HEK293 (cell line): ENCODE data around the gene ZNF664.

Experiments used
- CTCF ChIA-PET: fragments of 350-600 bp; formaldehyde crosslinking; extraction: SDS; loops from one replicate; lab custom pipeline; 2021; ENCODE audit warnings: antibody characterized with exemption; lab: Yijun Ruan, JAX
- POLR2A ChIA-PET: fragments of 300-600 bp; formaldehyde crosslinking; extraction: SDS; loops from one replicate; lab custom pipeline; 2020; ENCODE audit warnings: antibody characterized with exemption, inconsistent platforms; lab: Yijun Ruan, JAX
- H3K27ac ChIP-seq: fragments of 200-500 bp; sonication (Bioruptor generic); 2 replicates; pipeline ENCODE4 v1.5.1; 2014; ENCODE audit warnings: low read depth, low read length, control low read depth, inconsistent platforms; ENCODE audit errors: extremely low read depth
- H3K36me3 ChIP-seq, 2 experiments: fragments of 200-500 bp in 1 of 2; sonication (Bioruptor generic) in 1 of 2; 1 replicate in 1 of 2; 2 replicates in 1 of 2; pipeline ENCODE4 v1.5.1; 2014 to 2017; ENCODE audit warnings: inconsistent platforms in 2 of 2, low read length in 2 of 2; ENCODE audit not compliant: control insufficient read depth in 2 of 2, insufficient read depth in 1 of 2
- H3K4me1 ChIP-seq: fragments of 200-500 bp; sonication (Bioruptor generic); 2 replicates; pipeline ENCODE4 v1.5.1; 2014; ENCODE audit warnings: mild to moderate bottlenecking, low read length, inconsistent platforms; ENCODE audit not compliant: control insufficient read depth, insufficient read depth
- H3K4me3 ChIP-seq: 2 replicates; pipeline ENCODE4 v1.5.1; 2011; ENCODE audit warnings: low read depth, mild to moderate bottlenecking, control low read depth, low read length, moderate library complexity
- H3K9me3 ChIP-seq: fragments of 200-500 bp; sonication (Bioruptor generic); 2 replicates; pipeline ENCODE4 v1.5.1; 2014; ENCODE audit warnings: low read depth, low read length, inconsistent platforms; ENCODE audit not compliant: control insufficient read depth, insufficient read depth
- FEZF1 ChIP-seq: fragments of 450-650 bp; formaldehyde crosslinking; IDR thresholded peaks from 2 replicates; pipeline ENCODE4 v1.5.1; 2016; ENCODE audit warnings: missing biosample characterization, missing genetic modification characterization
- HOXC10 ChIP-seq: sonication (generic); formaldehyde crosslinking; IDR thresholded peaks from 2 replicates; pipeline ENCODE4 v1.8.1; 2023; ENCODE audit warnings: mild to moderate bottlenecking, missing genetic modification reagents
- KLF10 ChIP-seq: fragments of 450-650 bp; IDR thresholded peaks from 2 replicates; pipeline ENCODE4 v1.5.1; 2018; ENCODE audit warnings: missing biosample characterization, mild to moderate bottlenecking, missing genetic modification characterization
- SCRT1 ChIP-seq: fragments of 450-650 bp; formaldehyde crosslinking; IDR thresholded peaks from 2 replicates; pipeline ENCODE4 v1.5.1; 2016; ENCODE audit warnings: missing biosample characterization, missing genetic modification characterization, borderline replicate concordance
- SCRT2 ChIP-seq: fragments of 450-650 bp; formaldehyde crosslinking; IDR thresholded peaks from 2 replicates; pipeline ENCODE4 v1.5.1; 2016; ENCODE audit warnings: missing biosample characterization, missing genetic modification characterization
- ZBTB17 ChIP-seq: fragments of 450-650 bp; formaldehyde crosslinking; IDR thresholded peaks from 2 replicates; pipeline ENCODE4 v1.5.1; 2016; ENCODE audit warnings: missing biosample characterization, missing genetic modification characterization
- ZBTB21 ChIP-seq: fragments of 450-650 bp; formaldehyde crosslinking; IDR thresholded peaks from 2 replicates; pipeline ENCODE4 v1.5.1; 2017; ENCODE audit warnings: missing biosample characterization, missing genetic modification characterization
- ZIC2 ChIP-seq: fragments of 450-650 bp; formaldehyde crosslinking; IDR thresholded peaks from 2 replicates; pipeline ENCODE4 v1.5.1; 2016; ENCODE audit warnings: missing biosample characterization, missing genetic modification characterization
- ZNF112 ChIP-seq: fragments of 450-650 bp; formaldehyde crosslinking; IDR thresholded peaks from 2 replicates; pipeline ENCODE4 v1.5.0; 2017; ENCODE audit warnings: missing biosample characterization, missing genetic modification characterization
- ZNF19 ChIP-seq: fragments of 450-650 bp; formaldehyde crosslinking; IDR thresholded peaks from 2 replicates; pipeline ENCODE4; 2016; ENCODE audit warnings: missing biosample characterization, missing genetic modification characterization, low read depth
- ZNF2 ChIP-seq: fragments of 450-650 bp; formaldehyde crosslinking; IDR thresholded peaks from 2 replicates; pipeline ENCODE4 v1.5.1; 2016; ENCODE audit warnings: missing biosample characterization, missing genetic modification characterization
- ZNF221 ChIP-seq: fragments of 450-650 bp; formaldehyde crosslinking; IDR thresholded peaks from 2 replicates; pipeline ENCODE4 v1.5.1; 2017; ENCODE audit warnings: missing biosample characterization, missing genetic modification characterization, borderline replicate concordance
- ZNF335 ChIP-seq: fragments of 450-650 bp; formaldehyde crosslinking; conservative IDR thresholded peaks from 2 replicates; pipeline ENCODE4 v1.5.1; 2016; ENCODE audit warnings: missing biosample characterization, missing genetic modification characterization
- ZNF341 ChIP-seq: fragments of 450-650 bp; formaldehyde crosslinking; IDR thresholded peaks from 2 replicates; pipeline ENCODE4; 2016; ENCODE audit warnings: low read depth, missing biosample characterization, missing genetic modification characterization
- ZNF529 ChIP-seq: fragments of 450-650 bp; formaldehyde crosslinking; IDR thresholded peaks from 2 replicates; pipeline ENCODE4 v1.5.1; 2017; ENCODE audit warnings: missing genetic modification characterization, missing biosample characterization; ENCODE audit not compliant: insufficient replicate concordance
- ZNF549 ChIP-seq: fragments of 450-650 bp; IDR thresholded peaks from 2 replicates; pipeline ENCODE4 v1.5.1; 2018; ENCODE audit warnings: missing biosample characterization, missing genetic modification characterization, mild to moderate bottlenecking, inconsistent platforms, moderate library complexity
- ZNF558 ChIP-seq: fragments of 450-650 bp; formaldehyde crosslinking; IDR thresholded peaks from 2 replicates; pipeline ENCODE4 v1.5.1; 2016; ENCODE audit warnings: missing biosample characterization, missing genetic modification characterization
- ZNF654 ChIP-seq: fragments of 450-650 bp; formaldehyde crosslinking; IDR thresholded peaks from 2 replicates; pipeline ENCODE4 v1.5.1; 2016; ENCODE audit warnings: low read depth, missing biosample characterization, missing genetic modification characterization
- ZNF785 ChIP-seq: fragments of 450-650 bp; formaldehyde crosslinking; IDR thresholded peaks from 2 replicates; pipeline ENCODE4 v1.5.1; 2016; ENCODE audit warnings: missing biosample characterization, missing genetic modification characterization
- TF ChIP-seq, protein P1 (sequence below): fragments of 450-650 bp; formaldehyde crosslinking; IDR thresholded peaks from 2 replicates; pipeline ENCODE4 v1.5.1; 2016; ENCODE audit warnings: missing biosample characterization, missing genetic modification characterization, low read depth
- TF ChIP-seq, protein P2 (sequence below): fragments of 450-650 bp; formaldehyde crosslinking; IDR thresholded peaks from 2 replicates; pipeline ENCODE4 v1.5.1; 2016; ENCODE audit warnings: missing biosample characterization, missing genetic modification characterization
- TF ChIP-seq, protein P3 (sequence below): fragments of 450-650 bp; formaldehyde crosslinking; IDR thresholded peaks from 2 replicates; pipeline ENCODE4 v1.5.1; 2016; ENCODE audit warnings: missing biosample characterization, missing genetic modification characterization

The ZNF664 gene

DNA sequence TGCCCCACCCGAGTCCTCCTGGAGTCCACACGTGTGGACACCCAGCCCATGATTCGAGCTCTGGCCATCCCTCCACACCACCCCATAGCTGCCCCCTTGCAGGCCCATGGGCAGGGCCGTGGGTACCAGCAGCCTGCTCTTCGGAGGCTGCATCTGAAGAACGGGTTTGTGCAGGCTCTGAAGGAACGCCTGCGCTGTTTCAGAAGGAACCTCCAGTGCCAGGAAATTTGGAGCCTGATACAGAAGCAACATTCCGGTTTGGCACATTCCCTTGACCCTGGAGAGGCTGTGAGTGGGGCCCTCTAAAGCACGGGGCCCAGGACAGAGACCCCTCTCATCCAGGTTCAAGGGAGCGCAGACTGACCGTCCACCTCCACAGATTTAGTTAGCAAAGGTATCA lies 57.0 kb downstream of the ZNF664 start (continued):
- TF ChIP-seq, protein P1, sequence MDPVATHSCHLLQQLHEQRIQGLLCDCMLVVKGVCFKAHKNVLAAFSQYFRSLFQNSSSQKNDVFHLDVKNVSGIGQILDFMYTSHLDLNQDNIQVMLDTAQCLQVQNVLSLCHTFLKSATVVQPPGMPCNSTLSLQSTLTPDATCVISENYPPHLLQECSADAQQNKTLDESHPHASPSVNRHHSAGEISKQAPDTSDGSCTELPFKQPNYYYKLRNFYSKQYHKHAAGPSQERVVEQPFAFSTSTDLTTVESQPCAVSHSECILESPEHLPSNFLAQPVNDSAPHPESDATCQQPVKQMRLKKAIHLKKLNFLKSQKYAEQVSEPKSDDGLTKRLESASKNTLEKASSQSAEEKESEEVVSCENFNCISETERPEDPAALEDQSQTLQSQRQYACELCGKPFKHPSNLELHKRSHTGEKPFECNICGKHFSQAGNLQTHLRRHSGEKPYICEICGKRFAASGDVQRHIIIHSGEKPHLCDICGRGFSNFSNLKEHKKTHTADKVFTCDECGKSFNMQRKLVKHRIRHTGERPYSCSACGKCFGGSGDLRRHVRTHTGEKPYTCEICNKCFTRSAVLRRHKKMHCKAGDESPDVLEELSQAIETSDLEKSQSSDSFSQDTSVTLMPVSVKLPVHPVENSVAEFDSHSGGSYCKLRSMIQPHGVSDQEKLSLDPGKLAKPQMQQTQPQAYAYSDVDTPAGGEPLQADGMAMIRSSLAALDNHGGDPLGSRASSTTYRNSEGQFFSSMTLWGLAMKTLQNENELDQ (tag by site-specific recombination), result no peak
- TF ChIP-seq, protein P2, sequence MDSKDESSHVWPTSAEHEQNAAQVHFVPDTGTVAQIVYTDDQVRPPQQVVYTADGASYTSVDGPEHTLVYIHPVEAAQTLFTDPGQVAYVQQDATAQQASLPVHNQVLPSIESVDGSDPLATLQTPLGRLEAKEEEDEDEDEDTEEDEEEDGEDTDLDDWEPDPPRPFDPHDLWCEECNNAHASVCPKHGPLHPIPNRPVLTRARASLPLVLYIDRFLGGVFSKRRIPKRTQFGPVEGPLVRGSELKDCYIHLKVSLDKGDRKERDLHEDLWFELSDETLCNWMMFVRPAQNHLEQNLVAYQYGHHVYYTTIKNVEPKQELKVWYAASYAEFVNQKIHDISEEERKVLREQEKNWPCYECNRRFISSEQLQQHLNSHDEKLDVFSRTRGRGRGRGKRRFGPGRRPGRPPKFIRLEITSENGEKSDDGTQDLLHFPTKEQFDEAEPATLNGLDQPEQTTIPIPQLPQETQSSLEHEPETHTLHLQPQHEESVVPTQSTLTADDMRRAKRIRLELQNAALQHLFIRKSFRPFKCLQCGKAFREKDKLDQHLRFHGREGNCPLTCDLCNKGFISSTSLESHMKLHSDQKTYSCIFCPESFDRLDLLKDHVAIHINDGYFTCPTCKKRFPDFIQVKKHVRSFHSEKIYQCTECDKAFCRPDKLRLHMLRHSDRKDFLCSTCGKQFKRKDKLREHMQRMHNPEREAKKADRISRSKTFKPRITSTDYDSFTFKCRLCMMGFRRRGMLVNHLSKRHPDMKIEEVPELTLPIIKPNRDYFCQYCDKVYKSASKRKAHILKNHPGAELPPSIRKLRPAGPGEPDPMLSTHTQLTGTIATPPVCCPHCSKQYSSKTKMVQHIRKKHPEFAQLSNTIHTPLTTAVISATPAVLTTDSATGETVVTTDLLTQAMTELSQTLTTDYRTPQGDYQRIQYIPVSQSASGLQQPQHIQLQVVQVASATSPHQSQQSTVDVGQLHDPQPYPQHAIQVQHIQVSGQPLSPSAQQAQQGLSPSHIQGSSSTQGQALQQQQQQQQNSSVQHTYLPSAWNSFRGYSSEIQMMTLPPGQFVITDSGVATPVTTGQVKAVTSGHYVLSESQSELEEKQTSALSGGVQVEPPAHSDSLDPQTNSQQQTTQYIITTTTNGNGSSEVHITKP (tag by site-specific recombination), result no peak
- TF ChIP-seq ZNF19 (tag by site-specific recombination) (no peak), ZNF654 (tag by site-specific recombination) (no peak), ZNF112 (tag by site-specific recombination) (no peak), ZNF785 (tag by site-specific recombination) (no peak), ZBTB21 (tag by site-specific recombination) (no peak)
- TF ChIP-seq, all 188 proteins: peak for 0

DNA sequence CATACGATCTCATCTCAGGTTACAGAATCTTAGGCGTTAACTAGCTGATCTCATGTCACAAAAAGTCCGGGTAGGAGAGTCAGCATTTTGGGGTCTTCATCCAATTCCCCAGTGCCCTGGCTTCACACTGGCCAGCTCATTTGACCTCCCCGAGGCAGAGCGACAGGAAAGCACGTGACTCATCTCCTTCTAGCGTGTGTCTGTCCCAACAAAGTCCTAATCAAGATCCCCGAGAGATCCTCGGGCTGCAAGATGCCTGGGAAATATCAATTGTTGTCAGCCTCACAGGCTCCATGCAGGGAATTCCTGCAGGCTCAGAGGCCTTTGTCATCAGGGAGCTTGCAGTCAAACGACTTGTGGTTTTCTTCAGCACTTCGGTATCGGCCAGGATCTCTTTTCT lies 57.5 kb downstream of the ZNF664 start:
- no peak overlapping the region for H3K4me3 ChIP-seq
- no peak overlapping the region for H3K27ac ChIP-seq
- no peaks in the 10 kb centered on the region for H3K36me3 ChIP-seq
- no peaks in the 10 kb centered on the region for H3K4me1 ChIP-seq
- H3K9me3 ChIP-seq, result no peaks in the 10 kb centered on the region
- POLR2A ChIA-PET, result no interaction called here
- CTCF ChIA-PET, result interaction anchor here (0.6 to 3.6 kb wide), 7 partner anchors 10 to 741 kb away, joined by 3 to 19 read pairs (median 4); no protein-coding TSS in a partner anchor
- no peak for TF ChIP-seq ZNF341 (tag by site-specific recombination)
- TF ChIP-seq ZNF221 (tag by site-specific recombination), result no peak
- TF ChIP-seq FEZF1 (tag by site-specific recombination), result no peak
- TF ChIP-seq, protein P3, sequence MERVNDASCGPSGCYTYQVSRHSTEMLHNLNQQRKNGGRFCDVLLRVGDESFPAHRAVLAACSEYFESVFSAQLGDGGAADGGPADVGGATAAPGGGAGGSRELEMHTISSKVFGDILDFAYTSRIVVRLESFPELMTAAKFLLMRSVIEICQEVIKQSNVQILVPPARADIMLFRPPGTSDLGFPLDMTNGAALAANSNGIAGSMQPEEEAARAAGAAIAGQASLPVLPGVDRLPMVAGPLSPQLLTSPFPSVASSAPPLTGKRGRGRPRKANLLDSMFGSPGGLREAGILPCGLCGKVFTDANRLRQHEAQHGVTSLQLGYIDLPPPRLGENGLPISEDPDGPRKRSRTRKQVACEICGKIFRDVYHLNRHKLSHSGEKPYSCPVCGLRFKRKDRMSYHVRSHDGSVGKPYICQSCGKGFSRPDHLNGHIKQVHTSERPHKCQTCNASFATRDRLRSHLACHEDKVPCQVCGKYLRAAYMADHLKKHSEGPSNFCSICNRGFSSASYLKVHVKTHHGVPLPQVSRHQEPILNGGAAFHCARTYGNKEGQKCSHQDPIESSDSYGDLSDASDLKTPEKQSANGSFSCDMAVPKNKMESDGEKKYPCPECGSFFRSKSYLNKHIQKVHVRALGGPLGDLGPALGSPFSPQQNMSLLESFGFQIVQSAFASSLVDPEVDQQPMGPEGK (tag by site-specific recombination), result no peak
- TF ChIP-seq ZBTB17, result peak; percentile 92
- 0 out of 2 replicates have a peak, but pooled peaks have one; percentile 26 for TF ChIP-seq SCRT2 (tag by site-specific recombination)
- TF ChIP-seq HOXC10 (CRISPR knock-in tag), result no peak
- no peak for TF ChIP-seq ZNF2
- TF ChIP-seq KLF10 (tag by site-specific recombination), result no peak
- peak; percentile 82 for TF ChIP-seq ZNF335 (tag by site-specific recombination)
- TF ChIP-seq ZNF529 (tag by site-specific recombination), result no peak
- TF ChIP-seq ZIC2 (tag by site-specific recombination), result peak; percentile 85
- TF ChIP-seq, protein P2 (tag by site-specific recombination), result no peak
- no peak for TF ChIP-seq ZNF558 (tag by site-specific recombination)
- TF ChIP-seq SCRT1 (tag by site-specific recombination), result no peak
- TF ChIP-seq ZNF549 (tag by site-specific recombination), result no peak
